ENCODE results near the gene LIME1.
"Not testable (repeated sequence)": the region's sequence is repeated elsewhere in the genome, so short reads cannot be mapped to it uniquely, and the experiment has no call there.

LIME1 gene

DNA sequence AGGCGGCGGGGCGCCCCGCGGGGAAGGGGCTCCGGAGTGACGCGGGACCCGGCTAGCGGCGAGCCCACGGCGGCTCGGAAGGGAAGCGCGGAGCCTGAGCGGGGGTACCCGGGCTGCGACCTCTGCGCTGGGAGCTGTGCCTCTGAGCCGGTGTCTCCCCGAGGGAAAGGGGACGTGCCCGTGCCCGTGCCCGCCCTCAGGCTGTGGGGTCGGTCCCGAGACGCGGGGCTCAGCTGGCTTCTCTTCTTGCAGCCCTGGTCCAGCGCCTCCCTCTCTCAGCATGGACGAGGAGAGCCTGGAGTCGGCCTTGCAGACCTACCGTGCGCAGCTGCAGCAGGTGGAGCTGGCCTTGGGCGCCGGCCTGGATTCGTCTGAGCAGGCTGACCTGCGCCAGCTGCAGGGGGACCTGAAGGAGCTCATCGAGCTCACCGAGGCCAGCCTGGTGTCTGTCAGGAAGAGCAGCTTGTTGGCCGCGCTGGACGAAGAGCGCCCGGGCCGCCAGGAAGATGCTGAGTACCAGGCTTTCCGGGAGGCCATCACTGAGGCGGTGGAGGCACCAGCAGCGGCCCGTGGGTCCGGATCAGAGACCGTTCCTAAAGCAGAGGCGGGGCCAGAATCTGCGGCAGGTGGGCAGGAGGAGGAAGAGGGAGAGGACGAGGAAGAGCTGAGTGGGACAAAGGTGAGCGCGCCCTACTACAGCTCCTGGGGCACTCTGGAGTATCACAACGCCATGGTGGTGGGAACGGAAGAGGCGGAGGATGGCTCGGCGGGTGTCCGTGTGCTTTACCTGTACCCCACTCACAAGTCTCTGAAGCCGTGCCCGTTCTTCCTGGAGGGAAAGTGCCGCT lies 27.9 kb upstream of the LIME1 start:
- no peak for DNase-seq (ENCODE audit: low read depth)

DNA sequence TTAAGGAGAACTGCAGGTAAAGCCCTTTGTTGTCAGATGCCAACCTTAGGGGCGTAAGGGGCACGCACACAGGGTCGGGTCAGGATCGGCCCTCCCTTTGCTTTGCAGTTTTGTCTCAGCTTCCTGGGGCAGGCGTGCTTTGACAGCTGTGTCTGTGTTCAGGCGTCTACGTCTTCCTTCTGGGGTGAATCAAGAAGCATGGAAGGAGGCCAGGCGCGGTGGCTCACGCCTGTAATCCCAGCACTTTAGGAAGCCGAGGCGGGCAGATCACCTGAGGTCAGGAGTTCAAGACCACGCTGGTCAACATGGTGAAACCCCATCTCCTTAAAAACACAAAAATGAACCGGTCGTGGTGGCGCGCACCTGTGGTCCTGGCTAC lies 27.3 kb upstream of the LIME1 start:
- DNase-seq (ENCODE audit: low read depth): no peak

DNA sequence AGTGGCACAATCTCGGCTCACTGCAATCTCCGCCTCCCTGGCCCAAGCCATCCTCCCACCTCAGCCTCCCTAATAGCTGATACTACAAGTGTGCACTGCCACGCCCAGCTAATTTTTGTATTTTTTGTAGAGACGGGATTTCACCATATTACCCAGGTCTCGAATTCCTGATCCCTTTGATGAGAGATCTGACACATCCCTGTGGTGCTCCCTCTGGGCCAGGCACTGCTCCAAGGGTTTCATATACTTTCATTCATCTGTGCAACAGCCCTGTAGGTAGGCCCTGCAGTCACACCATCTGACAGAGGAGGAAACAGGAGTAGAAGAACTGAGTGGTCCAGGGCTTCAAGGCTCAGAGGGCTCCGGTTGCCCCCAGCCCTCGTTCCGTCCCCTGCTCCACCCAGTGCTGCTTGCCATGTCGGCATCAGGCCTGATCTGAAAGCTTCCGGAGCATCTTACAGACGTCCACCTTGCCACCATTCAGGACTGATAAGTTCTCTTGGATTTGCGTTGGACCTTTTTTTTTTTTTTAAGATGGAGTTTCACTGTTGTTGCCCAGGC lies 25.3 kb upstream of the LIME1 start:
- DNase-seq (ENCODE audit: low read depth): no peak

DNA sequence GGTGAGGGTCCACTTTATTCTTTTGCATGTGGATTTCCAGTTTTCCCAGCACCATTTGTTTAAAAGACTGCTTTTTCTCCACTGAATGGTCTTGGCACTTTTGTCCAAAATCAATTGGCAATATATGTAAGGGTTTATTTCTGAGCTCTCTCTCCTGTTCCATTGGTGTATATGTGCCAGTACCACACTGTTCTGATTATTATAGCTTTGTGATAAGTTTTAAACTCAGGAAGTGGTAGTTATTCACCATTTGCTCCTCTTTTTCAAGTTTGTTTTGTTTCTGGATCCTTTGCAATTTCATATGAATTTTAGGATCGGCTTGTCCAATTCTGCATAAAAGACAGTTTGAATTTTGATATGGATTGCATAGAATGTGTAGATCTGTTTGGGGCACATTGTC lies 24.3 kb upstream of the LIME1 start:
- no peak for DNase-seq (ENCODE audit: low read depth)

DNA sequence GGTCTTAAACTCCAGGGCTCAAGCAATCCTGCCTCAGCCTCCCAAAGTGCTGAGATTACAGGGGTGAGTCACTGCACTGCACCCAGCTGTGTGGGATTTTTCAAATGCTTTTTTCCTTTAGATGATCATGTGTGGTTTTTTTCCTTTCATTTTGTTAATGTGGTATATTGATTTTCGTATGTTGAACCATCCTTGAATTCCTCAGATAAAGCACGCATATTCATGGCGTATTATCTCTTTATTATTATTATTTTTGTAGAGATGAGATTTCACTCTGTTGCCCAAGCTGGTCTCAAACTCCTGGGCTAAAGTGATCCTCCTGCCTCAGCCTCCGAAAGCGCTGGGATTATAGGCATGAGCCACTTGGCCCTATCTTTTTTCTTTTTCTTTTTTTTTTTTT lies 21.6 kb upstream of the LIME1 start:
- no peak for DNase-seq (ENCODE audit: low read depth)

DNA sequence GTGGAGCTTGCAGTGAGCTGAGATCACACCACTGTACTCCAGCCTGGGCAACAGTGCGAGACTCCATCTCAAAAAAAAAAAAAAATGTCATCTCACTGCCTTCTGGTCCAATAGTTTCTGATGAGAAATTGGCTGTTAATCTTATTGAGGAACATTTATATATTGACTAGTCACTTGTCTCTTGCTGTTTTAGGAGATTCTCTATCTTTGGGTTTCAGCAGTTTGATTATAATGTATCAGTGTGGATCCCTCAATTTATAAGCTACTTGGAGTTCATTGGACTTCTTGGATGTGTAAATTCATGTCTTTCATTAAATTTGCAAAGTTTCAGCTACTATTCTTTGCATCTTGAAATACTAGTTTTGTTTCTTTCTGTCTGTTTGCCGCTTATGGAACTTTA lies 17.5 kb upstream of the LIME1 start:
- DNase-seq (ENCODE audit: low read depth): no peak

DNA sequence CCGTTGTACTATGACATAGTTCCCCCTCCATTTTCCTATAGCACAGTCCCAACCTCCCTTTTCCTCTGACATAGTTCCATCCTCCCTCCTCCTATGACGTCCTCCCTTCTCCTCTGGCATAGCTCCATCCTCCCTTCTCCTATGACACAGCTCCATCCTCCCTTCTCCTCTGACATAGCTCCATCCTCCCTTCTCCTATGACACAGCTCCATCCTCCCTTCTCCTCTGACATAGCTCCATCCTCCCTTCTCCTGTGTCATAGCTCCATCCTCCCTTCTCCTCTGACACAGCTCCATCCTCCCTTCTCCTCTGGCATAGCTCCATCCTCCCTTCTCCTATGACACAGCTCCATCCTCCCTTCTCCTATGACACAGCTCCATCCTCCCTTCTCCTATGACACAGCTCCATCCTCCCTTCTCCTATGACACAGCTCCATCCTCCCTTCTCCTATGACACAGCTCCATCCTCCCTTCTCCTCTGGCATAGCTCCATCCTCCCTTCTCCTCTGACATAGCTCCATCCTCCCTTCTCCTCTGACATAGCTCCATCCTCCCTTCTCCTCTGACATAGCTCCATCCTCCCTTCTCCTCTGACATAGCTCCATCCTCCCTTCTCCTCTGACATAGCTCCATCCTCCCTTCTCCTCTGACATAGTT lies 13.4 kb upstream of the LIME1 start:
- DNase-seq (ENCODE audit: low read depth): not testable (repeated sequence)

DNA sequence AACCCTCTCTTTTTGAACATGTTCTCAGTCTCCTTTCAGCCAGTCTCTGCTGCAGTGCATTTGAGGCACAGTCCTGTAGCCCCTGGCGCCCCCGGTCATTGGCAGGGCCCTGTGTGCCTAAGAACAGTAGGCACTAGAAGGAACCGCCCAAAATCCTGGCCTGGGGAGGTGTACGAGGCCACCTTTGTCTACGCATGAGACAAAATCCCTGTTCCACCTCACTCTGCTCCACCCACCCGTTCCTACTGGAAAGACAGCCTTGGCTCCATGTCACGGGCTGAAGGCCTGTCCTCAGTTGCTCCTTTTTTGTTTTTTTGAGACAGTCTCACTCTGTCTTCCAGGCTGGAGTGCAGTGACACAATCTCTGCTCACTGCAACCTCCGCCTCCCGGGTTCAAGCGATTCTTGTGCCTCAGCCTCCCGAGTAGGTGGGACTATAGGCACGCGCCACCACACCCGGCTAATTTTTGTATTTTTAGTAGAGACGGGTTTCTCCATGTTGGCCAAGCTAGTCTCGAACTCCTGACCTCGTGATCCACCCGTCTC lies 6.2 kb upstream of the LIME1 start:
- DNase-seq (ENCODE audit: low read depth): not testable (repeated sequence)

DNA sequence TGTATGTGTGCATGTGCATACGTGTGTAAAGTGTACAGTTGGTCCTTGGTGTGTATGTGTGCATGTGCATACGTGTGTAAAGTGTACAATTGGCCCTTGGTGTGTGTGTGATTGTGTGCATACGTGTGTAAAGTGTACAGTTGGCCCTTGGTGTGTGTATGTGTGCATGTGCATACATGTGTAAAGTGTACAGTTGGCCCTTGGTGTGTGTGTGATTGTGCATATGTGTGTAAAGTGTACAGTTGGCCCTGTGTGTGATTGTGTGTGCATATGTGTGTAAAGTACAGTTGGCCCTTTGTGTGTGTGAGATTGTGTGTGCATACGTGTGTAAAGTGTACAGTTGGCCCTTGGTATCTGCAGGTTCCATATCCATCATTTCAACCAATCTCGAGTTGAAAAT lies 5.1 kb upstream of the LIME1 start:
- no peak for DNase-seq (ENCODE audit: low read depth)

DNA sequence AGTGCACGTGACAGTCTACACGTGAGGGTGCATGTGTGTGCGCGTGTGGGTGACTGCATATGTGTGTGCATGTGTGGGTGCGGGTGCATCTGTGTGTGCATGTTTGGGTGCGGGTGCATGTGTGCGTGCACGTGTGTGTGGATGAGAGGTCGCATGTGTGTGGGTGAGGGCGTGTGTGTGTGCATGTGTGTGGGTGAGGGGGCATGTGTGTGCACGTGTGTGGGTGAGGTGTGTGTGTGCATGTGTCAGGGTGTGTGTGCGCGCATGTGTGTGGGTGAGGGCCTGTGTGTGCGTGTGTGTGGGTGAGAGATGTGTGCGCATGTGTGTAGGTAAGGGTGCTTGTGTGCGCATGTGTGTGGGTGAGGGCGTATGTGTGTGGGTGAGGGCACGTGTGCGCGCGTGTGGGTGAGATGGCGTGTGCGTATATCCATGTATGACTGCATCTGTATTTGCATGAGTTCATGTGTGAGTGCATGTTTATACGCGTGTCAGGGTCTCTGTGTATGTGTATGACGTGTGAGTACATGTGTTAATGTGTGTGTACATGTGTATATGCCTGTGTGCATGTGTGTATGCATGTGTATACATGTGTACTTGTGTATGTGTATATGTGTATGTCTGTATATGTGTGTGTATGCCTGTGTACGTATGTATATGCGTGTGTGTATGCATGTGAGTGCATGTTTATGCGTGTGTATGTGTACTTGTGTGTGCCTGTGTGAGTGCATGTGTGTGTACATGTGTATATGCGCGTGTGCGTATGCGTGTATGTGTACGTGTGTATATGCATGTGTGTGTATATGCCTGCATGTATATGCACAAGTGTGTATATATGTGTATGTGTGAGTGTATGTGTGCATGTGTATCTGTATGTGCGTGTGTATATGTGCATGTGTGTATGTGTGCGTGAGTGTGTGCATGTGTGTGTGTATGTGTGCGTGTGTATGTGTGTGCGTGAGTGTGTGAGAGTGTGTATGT lies 4.1 kb upstream of the LIME1 start:
- no peak for DNase-seq (ENCODE audit: low read depth)

DNA sequence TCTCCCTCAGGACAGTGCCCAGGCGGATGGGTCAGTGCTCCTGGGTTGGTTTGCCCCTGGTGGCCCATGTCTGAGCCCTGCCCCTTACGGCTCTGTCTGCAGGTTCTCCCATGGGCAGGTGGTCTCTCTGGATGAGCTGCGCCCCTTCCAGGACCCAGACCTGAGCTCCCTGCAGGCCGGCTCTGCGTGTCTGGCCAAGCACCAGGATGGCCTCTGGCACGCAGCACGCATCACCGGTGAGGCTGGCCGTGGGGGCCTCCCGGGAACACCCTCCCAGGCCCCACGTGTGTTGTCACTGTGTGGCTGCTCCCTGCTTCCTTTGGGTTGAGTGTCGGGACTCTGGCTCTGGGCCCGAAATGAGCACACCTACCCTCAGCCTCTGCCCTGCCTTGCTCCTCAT lies 3.3 kb upstream of the LIME1 start:
- DNase-seq (ENCODE audit: low read depth): no peak

DNA sequence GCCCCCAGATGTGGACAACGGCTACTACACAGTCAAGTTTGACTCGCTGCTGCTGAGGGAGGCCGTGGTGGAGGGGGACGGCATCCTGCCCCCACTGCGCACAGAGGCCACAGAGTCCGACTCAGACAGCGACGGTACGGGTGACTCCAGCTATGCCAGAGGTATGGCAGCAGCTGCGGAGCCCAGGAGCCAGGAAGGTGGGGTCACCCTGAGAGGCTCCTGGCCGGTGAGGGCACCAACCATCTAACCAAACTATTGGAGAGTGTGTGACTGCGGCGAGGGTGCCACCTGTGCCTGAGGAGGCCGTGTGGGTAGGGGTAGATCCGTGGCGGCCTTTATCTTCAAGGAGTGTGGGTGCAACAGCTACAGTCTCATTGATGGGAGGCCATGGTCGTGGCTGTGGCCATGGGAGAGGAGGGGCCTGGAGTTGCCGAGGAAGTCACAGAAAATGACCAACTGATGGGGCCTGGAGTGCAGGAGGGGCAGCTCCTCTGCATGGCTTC lies 2.8 kb upstream of the LIME1 start:
- DNase-seq (ENCODE audit: low read depth): no peak

DNA sequence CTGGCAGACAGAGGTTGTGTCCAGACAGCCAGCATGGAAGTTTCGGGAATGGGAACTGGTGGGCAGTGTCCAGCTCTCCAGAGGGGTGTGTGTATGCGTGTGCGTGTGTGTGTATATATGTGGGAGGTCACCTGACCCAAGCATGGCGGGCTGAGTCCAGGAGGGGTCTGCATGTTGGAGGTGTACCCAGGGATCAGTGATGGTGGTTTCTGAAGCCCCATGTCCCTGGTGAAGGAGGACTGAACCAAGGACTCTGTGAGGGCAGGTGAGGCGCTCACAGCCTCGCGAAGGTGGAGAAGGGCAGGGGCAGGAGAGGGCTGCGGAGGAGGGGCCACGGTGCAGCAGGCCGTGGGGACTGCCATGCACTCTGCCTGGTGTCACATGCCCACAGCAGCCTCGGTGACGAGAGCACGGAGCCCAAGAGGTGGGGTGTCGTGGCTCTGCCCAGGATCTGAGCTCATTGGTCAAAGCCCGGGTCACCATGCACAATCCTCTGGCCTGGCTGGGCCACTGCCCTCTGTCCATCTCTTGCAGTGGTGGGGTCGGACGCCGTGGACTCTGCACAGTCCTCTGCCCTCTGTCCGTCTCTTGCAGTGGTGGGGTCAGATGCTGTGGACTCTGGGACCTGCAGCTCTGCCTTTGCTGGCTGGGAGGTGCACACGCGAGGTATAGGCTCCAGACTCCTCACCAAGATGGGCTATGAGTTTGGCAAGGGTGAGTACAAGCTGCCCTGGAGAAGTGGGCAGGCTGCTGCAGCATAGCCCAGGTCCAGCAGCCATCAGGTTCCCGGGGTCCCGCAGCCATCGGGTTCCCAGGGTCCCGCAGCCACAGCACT lies 2.1 kb upstream of the LIME1 start:
- no peak for DNase-seq (ENCODE audit: low read depth)

DNA sequence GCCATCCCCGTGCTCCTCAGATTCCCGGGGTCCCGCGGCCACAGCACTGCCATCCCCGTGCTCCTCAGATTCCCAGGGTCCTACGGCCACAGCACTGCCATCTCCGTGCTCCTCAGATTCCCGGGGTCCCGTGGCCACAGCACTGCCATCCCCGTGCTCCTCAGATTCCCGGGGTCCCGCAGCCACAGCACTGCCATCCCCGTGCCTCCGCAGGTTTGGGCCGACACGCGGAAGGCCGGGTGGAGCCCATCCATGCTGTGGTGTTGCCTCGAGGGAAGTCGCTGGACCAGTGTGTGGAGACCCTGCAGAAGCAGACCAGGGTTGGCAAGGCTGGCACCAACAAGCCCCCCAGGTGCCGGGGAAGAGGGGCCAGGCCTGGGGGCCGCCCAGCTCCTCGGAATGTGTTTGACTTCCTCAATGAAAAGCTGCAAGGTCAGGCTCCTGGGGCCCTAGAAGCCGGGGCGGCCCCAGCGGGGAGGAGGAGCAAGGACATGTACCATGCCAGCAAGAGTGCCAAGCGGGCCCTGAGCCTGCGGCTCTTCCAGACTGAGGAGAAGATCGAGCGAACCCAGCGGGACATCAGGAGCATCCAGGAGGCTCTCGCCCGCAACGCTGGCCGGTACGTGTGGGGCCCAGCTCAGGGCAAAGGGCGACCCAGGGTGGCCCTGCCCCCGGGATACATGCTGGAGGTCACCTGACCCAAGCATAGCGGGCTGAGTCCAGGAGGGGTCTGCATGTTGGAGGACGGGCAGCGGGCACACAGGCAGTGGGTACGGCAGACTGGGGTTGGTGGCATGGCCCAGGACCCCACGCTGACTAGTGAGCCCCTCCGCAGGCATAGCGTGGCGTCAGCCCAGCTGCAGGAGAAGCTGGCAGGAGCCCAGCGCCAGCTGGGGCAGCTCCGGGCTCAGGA lies 1.3 kb upstream of the LIME1 start:
- DNase-seq (ENCODE audit: low read depth): no peak

DNA sequence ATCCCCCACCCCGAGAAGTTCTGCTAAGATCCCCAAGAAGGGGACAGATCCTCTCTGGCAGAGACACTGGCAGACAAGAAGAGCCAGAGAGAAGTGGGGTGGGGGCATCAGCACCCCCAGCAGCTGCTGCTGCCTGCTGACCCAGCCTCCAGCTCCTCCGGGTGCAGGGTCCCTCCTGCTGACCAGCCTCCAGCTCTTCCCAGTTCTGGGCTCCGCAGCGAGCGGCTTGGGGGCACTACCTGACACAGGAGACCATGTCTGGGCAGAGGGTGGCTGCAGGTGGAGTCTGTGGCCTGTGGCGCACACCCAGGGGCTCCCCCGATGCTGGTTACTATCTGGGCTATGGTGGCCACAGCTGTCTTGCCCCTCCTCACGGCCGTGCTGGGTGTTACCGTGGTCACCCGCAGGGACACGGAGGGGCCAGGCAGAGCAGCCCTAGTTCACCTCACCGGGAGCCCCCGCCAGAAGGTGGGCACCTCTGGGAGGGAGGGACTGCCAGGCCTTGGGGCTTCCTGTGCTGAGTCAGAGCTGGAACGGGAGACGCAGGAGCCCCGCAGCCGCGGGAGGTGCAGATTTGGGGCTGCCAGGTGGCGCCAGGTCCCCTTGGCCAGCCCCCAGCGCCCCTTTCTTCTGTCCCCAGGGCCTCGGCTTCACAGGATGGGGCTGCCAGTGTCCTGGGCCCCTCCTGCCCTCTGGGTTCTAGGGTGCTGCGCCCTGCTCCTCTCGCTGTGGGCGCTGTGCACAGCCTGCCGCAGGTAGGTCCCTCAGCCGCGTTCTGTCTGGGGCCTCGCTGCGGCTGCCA lies 630 bp downstream of the LIME1 start:
- peak; percentile 52 for DNase-seq (ENCODE audit: low read depth)

DNA sequence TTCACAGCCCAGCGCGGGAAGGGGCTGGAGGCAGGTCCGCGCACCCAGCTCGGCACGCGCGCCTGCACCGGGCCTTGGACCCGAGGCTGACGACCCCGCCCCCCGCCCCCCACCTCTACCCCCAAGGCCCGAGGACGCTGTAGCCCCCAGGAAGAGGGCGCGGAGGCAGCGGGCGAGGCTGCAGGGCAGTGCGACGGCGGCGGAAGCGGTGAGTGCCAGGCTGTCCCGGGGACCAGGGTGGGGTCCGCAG lies 1.2 kb downstream of the LIME1 start:
- no peak for DNase-seq (ENCODE audit: low read depth)

DNA sequence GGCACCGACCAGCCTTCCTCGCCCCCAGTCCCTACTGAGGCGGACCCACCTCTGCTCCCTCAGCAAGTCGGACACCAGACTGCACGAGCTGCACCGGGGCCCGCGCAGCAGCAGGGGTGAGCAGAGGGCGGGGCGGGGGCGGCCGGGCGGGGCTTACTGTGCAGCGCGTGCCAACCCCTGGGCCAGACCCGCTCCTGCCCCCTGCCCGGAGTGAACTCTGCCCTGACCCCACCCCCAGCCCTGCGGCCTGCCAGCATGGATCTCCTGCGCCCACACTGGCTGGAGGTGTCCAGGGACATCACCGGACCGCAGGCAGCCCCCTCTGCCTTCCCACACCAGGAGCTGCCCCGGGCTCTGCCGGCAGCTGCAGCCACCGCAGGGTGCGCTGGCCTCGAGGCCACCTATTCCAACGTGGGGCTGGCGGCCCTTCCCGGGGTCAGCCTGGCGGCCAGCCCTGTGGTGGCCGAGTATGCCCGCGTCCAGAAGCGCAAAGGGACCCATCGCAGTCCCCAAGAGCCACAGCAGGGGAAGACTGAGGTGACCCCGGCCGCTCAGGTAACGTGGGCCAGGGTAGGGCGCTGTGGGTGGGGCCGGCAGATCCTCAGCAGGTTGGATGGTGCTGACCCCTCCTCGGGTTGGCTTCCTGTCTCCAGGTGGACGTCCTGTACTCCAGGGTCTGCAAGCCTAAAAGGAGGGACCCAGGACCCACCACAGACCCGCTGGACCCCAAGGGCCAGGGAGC lies 1.7 kb downstream of the LIME1 start:
- DNase-seq (ENCODE audit: low read depth): no peak

DNA sequence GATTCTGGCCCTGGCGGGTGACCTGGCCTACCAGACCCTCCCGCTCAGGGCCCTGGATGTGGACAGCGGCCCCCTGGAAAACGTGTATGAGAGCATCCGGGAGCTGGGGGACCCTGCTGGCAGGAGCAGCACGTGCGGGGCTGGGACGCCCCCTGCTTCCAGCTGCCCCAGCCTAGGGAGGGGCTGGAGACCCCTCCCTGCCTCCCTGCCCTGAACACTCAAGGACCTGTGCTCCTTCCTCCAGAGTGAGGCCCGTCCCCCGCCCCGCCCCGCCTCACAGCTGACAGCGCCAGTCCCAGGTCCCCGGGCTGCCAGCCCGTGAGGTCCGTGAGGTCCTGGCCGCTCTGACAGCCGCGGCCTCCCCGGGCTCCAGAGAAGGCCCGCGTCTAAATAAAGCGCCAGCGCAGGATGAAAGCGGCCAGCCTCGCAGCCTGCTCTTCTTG lies 2.2 kb downstream of the LIME1 start:
- DNase-seq (ENCODE audit: low read depth): no peak
